HG02759 (cell line): ENCODE measurements around the gene CPE.

Experiments
- ATAC-seq: cut with Tn5 transposase; IDR thresholded peaks from one replicate; pipeline ENCODE4 v1.9.1; 2021; ENCODE audit warnings: mild to moderate bottlenecking, moderate library complexity; ENCODE audit not compliant: unreplicated experiment

CPE gene

DNA sequence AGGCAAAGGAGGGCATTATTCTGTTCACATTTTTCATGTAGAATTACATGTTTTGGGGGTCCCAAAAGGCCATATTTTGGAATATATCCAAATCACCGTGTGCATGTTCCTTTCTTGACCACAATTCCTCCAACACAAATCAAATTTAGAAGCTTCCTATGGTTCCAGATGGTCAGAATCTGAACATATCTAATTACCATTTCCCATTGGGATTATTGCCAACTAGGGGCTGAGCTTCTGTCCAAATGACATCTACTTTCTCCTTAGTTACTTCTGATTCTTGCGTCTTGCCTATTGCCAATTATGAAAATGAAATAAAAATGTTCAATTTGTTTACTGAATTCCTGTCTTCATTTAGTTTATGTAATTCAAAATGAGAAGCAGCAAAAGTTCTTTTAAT lies 163.7 kb downstream of the CPE start:
- ATAC-seq, result no peak
